GM21786 (cell line): ENCODE measurements around the gene PAPLN.
"Not testable (repeated sequence)": the region's sequence is repeated elsewhere in the genome, so short reads cannot be mapped to it uniquely, and the experiment has no call there.

Source experiments
- ATAC-seq: cut with Tn5 transposase; IDR thresholded peaks from one replicate; pipeline ENCODE4 v1.9.1; 2021; ENCODE audit not compliant: unreplicated experiment

The PAPLN gene

GRCh38 chr14:73283608-73284379, 46.5 kb downstream of the PAPLN start:
- no peak for ATAC-seq

DNA sequence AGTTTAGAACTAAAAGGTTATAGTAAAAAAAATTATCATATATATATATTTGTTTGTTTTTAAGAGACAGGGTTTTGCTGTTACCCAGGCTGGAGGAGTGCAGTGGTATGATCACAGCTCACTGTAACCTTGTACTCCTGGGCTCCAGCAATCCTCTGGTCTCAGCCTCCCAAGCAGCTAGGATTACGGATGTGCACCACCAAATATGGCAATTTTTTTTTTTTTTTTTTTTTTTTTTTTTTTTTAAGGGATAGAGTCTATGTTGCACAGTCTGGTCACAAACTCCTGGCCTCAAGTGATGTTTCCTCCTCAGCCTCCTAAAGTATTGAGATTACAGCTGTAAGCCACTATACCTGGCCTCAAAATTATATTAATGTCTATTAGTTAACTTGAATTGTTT, 48.7 kb downstream of the PAPLN start:
- no peak for ATAC-seq

DNA sequence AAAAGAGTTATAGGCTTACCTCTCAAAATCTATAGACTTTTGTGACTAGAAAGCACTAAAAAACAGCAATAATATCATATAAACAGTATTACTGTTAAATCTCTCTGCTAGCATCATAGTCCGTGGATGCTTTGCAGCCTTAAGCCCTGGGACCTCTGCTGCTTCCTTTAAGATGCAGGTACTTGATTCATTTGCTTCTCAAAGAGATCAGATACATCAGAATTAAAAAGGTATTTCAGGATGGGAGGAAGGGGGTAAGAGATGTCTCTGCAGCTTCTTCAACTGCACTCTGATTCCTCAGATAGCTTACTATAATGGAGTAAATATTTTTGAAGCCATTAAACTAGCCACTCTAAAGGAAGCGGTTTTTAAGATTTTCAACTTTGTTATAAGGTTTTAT, 49.3 kb downstream of the PAPLN start:
- ATAC-seq: no peak

DNA sequence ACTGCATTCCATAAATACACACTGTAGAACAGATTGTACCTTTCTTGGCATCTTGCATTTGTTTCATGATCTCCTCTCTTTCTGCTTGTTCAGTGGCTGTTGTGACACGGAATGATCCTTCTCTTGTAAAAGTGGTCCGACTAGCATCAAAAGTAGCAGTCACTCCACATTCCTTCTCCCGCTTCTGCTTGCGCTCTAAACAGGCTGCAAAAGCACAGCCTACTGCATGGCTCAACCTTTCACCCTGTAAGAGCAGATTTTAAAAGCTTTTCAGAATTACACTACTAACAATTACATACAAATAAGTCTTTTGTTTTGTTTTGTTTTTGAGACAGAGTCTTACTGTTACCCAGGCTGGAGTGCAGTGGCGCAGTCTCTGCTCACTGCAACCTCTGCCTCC, 49.8 kb downstream of the PAPLN start:
- ATAC-seq: no peak

DNA sequence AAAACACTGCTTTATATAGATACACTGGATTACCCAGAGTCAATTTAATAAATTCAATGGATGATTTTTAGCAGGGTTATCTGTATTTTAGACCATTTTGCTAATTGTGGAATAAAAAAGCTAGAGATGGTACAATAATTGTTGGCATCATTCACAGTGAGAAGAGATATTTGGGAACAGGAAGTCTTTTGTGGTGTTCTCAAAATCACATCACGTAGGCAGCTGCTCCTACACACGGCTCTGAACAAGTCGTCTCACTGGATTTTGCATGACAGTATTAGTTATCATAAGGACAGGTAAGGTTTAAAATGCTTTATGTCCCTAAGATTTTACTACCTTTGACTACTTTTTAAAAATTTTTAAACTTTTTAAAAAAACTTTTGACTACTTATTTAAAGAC, 52.0 kb downstream of the PAPLN start:
- ATAC-seq: no peak

DNA sequence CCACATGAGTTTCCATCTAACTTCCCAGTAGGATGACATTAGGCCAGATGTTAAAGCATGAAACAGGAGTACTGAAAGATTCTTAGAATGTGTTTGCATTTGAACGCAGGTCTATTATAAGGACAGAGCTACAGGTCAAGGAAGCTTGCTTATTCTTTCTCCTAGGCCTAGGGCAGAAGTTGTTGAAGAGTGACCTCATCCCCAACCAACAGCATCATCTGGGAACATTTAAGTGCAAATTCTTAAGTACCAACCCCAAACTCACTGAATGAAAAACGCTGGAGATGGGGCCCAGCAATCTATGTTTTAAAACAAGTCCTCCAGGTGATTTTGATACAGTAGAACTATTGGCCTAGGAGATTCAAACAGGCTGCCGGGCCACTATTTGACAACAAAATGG, 52.4 kb downstream of the PAPLN start:
- ATAC-seq: no peak

DNA sequence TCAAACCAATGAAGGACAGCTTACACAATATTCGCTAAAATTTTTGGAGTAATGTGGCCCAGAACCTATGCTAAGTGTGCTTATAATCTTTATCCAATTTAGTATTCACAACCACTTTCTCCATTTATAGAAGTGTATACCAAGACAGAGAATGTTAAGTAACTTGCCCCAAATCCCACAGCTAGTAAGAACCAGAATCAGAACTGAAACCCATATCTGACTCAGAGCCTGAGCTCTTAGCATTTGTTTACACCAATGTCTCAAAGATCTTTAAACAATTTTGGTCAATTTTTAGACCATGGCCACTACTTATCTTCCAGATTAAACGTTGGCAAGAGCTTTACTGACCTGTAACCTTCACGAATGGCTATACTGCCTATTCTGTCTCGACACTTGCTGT, 53.0 kb downstream of the PAPLN start:
- ATAC-seq: peak; percentile 61

- ATAC-seq: no peak
Observed at GRCh38 chr14:73293782-73294781, 56.8 kb downstream of the PAPLN start.

- ATAC-seq: no peak
Observed at GRCh38 chr14:73295198-73295796, 58.0 kb downstream of the PAPLN start.

DNA sequence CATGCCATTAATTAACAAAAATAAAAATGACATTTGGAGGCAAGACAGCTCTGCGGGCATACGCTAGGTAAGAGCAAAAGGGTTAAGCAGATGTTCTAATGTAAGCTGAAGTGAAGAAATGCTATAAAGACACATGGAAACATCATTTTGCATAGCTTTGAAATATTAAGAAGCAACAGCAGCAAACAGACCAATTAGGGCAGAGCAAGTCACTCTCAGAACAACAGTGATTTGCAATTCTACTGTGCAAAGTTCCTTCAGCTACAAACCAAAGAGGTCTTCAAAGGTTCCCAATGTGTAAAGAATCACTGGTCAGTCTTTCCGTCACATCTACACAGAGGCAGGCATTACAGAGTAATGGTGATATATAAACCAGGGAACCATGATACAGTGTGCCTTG, 68.2 kb downstream of the PAPLN start:
- no peak for ATAC-seq

GRCh38 chr14:73307261-73307660, 70.0 kb downstream of the PAPLN start:
- no peak for ATAC-seq

GRCh38 chr14:73309207-73309606, 71.9 kb downstream of the PAPLN start:
- ATAC-seq: not testable (repeated sequence)

DNA sequence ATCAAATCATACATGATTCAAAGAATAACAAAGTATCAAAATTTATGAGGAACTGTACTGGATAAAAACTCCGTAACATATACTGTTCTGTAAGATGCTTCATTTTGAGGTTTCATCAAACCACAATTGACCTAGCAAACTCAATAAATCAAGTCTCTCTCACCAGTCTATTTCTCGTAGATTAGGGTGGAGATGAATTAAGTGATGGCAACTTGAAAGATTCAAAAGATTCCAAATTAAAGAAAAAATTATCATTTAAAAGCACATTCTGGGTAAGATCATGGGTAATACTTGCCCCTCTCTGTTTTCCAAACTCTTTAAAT, 74.4 kb downstream of the PAPLN start:
- ATAC-seq: no peak

- no peak for ATAC-seq
Observed at GRCh38 chr14:73312687-73313086, 75.4 kb downstream of the PAPLN start.

GRCh38 chr14:73313151-73313550, 75.8 kb downstream of the PAPLN start:
- ATAC-seq: no peak

- no peak for ATAC-seq
Observed at GRCh38 chr14:73323896-73324399, 86.6 kb downstream of the PAPLN start.
